Measurements from ENCODE around the gene CLIP4.

DNA sequence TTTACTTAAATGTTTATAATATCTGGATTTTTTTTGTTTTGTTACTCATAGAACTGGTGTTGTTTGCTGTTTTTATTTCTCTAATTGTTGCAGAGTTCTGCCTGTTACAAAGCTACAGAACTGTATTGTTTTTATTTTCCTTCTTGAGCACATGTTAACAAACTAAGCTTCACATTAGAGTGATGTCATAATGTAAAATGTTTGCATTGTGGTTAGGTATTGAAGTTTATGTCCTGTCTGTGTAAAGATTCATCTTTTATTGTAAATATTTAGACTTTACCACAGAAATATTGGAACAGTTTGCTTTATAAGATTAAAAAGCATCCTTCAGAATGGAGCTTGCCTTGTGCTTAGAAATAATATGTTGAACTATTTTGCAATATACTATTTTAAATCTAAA lies 67.7 kb downstream of the CLIP4 start:
- TF ChIP-seq GATA2 (IDR thresholded peaks at IDR 0.05; ENCODE audit: low read depth, low read length): no peak
- TF ChIP-seq GATA3 (IDR thresholded peaks at IDR 0.05; ENCODE audit: low read depth, low read length): no peak

Measured in SH-SY5Y (cell line).